IPS DF 19.7 (cell line): ENCODE data around the gene MYO5B.
"Not testable (repeated sequence)": the region's sequence is repeated elsewhere in the genome, so short reads cannot be mapped to it uniquely, and the experiment has no call there.

Source experiments
- DNase-seq: peaks from one replicate; pipeline ENCODE4 v3.0.0-alpha.2; 2013; ENCODE audit warnings: low read depth, low spot score

Gene MYO5B

DNA sequence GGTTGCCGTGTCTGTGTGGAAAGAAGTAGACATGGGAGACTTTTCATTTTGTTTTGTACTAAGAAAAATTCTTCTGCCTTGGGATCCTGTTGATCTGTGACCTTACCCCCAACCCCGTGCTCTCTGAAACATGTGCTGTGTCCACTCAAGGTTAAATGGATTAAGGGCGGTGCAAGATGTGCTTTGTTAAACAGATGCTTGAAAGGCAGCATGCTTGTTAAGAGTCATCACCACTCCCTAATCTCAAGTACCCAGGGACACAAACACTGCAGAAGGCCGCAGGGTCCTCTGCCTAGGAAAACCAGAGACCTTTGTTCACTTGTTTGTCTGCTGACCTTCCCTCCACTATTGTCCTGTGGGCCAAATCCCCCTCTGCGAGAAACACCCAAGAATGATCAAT is 394.5 kb downstream of the MYO5B start:
- DNase-seq: not testable (repeated sequence)

- not testable (repeated sequence) for DNase-seq
Measured at GRCh38 chr18:49799806-49800205, 395.1 kb downstream of the MYO5B start.

GRCh38 chr18:49798001-49798400 is 396.9 kb downstream of the MYO5B start:
- no peak for DNase-seq

DNA sequence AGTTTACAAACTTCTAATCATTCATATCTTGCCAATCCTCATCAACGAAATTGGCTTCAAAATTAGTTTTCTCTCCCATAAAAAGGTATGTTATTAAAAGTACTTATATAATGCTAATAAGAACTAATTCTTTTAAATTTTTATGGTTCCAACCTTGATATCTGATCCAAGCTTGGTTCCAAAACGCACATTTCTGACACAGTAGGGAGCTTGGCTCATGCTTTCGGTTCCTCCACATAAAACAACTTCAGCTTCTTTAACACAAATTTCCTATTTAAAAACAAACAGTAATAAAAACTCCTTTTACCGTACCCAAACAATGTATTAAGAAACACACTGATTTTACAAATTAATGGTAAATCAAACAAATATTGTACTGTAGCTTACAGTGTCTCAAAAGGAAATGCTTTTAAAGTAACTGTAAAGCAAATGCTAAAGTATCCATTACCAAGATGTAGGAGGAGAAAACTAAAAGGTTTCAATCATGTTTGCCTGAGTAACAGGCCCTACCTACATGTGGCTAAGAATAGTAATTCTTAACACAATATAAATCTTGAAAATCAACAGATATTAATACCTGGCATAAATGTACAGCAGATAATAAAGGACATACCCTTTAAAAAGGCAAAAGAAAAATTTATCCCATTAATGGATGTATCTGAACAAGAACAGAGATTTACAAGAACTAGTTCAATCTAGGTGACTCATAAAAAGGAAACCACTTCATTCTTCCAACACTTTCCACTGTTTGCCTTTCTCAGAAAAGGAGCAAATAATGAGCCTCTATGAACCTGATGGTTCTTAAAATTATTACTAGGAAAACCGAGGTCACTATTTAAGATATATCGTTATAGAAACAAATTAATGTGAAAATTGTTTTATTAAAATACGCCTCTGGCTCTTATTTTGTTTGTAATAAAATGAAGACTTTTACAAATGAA is 399.1 kb downstream of the MYO5B start:
- DNase-seq: no peak

GRCh38 chr18:49794743-49795142 is 400.2 kb downstream of the MYO5B start:
- no peak for DNase-seq

DNA sequence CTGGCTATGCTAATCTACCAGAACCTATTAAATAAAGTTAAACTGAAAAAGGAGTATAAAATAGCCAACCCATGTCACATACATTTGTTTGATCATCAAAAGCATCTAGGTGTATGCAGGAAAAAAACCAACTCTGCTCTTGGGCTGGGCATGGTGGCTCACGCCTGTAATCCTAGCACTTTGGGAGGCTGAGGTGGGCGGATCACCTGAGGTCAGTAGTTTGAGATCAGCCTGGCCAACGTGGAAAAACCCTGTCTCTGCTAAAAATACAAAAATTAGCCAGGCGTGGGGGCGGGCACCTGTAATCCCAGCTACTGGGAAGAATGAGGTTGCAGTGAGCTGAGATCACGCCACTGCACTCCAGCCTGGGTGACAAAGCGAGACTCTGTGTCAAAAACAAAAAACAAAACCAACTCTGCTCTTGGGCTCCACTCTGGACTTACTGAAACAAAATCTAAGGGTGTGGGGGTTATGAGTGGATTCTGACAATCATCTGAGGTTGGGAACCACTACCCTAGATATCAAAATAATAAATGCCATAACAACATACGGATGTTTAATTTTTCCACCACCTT is 405.3 kb downstream of the MYO5B start:
- DNase-seq: not testable (repeated sequence)

GRCh38 chr18:49788327-49788898 is 406.5 kb downstream of the MYO5B start:
- no peak for DNase-seq

GRCh38 chr18:49786019-49786720 is 408.8 kb downstream of the MYO5B start:
- no peak for DNase-seq

DNA sequence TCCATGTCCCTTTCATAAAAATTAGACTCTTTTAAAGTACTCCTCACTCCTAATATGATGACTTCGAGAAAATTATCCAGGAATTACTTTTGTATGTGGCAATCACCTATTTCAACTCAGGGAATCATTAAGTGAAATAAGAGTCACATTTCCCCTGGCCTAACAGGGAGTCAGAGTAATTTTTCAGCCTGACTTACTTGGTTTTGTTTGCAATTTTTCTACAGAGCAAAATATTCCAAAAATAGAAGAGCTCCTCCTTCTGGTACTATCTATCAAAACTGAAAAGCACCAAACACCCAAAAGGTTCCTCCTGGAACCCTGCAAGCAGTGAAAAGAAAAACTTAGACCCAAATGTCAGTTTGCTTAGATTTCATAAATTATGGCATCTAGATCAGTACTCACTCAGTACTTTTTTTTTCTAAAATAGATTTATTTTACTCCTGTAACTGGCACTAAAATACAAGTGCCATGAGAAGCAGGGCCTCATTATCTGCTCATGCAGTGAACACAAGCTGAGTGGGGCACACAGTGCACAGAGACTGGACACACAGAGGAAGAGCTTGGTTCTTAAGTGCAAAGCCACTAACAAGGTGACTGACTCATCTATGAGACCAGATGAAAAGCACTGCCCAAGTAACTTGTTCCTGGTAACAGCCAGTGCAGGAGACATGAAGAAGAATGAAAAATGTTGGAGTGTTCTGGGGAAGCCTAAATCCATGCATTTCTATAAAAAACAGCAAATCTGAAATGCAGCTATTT is 410.3 kb downstream of the MYO5B start:
- DNase-seq: no peak

DNA sequence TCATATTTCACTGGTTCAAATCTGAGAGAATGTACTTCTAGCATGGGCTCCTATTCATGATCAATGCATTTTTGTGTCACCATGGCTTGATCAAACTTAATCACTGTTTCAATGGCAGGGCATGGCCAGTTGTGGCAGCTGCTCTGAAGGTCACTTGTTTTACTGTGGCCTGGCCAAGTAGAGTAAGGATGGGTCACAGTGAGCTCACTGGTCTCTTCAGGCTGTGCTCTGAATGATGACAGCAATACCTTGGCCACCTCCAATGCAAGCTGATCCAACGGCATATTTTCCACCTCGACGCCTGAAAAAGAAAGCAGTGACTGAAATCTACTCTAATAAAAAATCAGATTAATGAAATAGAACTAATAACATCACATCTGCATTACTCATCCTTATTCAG is 411.3 kb downstream of the MYO5B start:
- not testable (repeated sequence) for DNase-seq

GRCh38 chr18:49778826-49779465 is 416.0 kb downstream of the MYO5B start:
- DNase-seq: no peak
